ENCODE measurements around the gene ZNF280A.
"Not testable (repeated sequence)": the region's sequence is repeated elsewhere in the genome, so short reads cannot be mapped to it uniquely, and the experiment has no call there.

Gene ZNF280A

DNA sequence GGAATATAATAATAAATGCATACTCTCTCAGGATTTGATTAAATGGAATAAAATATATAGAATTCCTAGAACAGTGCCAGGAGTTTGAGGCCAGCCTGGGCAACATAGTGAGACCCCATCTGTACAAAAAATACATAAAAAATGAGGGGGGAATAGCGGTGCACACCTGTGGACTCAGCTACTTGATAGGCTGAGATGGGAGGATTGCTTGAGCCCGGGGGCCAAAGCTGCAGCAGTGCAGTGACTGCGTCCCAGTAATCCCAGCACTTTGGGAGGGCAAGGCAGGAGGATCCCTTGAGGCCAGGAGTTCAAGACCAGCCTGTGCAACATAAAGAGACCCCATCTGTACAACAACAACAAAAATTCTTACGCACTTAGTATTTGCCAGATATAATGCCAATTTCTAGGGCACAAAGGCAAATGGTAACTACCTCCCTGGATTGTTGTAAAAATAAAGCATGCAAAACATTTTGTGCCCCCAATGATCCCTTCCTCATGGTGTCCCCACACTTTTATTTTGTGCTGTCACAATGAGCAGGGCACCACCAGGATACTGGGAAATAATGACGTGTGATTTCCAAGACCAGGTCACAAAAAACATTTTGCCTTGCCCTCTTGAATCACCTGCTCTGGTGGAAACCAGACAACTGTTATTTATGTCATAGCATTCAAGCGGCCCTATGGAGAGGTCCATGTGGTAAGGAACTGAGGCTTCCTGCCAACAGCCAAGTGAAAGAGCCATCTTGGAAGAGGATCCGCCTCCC lies 18.3 kb upstream of the ZNF280A start:
- no peak for DNase-seq (ENCODE audit: low spot score)

DNA sequence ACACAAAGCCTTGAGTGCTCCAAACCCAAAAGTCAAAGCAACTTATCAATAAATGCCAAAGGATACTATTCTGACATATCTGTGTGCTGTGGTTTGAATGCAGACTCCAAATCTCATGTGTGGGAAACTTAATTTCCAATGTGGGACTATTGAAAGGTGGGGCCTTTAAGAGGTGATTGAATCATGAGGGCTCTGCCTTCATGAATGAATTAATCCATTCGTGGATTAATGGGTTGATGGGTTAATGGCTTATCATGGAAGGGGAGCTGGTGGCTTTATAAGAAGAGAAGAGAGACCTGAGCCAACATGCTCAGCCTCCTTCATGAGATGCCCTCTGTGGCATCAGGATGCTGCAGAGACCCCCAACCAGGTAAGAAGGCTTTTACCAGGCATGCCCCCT lies 16.8 kb upstream of the ZNF280A start:
- DNase-seq (ENCODE audit: low spot score) = no peak

DNA sequence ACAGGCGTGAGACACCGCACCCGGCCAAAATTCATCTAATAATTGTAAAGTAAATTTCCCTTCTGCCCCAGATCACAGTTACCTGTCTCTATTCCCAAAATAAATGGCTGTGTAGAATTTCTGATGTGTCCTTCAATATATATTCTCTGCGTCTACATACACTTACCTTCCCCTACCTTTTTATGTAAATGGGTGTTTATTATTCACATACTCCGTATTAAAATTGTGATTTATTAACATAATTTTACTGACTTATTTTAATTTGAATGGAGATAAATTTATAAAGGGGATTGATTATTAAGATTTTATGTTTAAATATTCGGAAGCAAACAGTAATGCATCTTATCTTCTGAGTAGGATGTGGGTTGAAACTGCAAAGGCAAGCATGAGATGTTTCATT lies 16.4 kb upstream of the ZNF280A start:
- DNase-seq (ENCODE audit: low spot score) = no peak

DNA sequence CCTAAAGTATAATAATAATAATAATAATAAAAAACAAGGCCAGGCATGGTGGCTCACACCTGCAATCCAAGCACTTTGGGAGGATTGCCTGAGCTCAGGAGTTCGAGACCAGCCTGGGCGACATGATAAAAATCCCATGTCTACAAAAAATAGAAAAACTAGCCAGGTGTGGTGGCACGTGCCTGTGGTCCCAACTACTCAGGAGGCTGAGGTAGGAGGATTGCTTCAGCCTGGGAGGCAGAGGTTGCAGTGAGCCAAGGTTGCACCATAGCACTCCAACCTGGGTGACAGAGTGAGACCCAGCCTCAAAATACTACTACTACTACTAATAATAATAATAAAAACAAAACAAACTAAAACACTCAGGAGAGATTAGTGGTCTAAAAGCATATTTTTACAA lies 15.6 kb upstream of the ZNF280A start:
- no peak for DNase-seq (ENCODE audit: low spot score)

GRCh38 chr22:22534604-22535415 lies 14.7 kb upstream of the ZNF280A start:
- DNase-seq (ENCODE audit: low spot score) = no peak

GRCh38 chr22:22533863-22534262 lies 13.8 kb upstream of the ZNF280A start:
- DNase-seq (ENCODE audit: low spot score) = no peak

GRCh38 chr22:22533417-22533816 lies 13.3 kb upstream of the ZNF280A start:
- no peak for DNase-seq (ENCODE audit: low spot score)

DNA sequence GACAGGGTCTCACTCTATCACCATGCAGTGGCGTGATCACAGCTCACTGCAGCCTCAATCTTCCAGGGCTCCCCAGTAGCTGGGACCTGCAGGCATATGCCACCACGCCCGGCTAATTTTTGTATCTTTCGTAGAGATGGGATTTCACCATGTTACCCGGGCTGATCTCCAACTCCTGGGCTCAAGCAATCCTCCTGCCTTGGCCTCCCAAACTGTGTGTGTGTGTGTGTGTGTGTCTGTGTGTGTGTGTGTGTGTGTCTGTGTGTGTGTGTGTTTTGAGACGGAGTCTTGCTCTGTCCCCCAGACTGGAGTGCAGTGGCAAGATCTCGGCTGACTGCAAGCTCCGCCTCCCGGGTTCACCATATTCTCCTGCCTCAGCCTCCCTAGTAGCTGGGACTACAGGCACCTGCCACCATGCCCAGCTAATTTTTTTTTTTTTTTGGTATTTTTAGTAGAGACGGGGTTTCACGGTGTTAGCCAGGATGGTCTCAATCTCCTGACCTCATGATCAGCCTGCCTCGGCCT lies 12.5 kb upstream of the ZNF280A start:
- not testable (repeated sequence) for DNase-seq (ENCODE audit: low spot score)

- no peak for DNase-seq (ENCODE audit: low spot score)
Measured at GRCh38 chr22:22531770-22532546, 11.9 kb upstream of the ZNF280A start.

GRCh38 chr22:22528780-22529179 lies 8.7 kb upstream of the ZNF280A start:
- DNase-seq (ENCODE audit: low spot score) = no peak

DNA sequence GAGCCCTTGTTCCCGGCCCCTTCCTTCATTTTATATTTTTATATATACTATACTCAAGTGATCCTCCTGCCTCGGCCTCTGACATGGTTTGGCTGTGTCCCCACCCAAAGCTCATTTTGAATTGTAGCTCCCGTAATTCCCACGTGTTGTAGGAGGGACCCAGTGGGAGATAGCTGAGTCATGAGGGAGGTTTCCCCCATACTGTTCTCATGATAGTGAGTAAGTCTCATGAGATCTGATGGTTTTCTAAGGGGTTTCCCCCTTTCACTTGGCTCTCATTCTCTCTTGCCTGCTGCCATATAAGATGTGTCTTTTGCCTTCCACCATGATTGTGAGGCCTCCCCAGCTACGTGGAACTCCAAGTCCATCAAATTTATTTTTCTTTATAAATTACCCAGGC lies 7.2 kb upstream of the ZNF280A start:
- no peak for DNase-seq (ENCODE audit: low spot score)

- no peak for DNase-seq (ENCODE audit: low spot score)
Measured at GRCh38 chr22:22526125-22526912, 6.2 kb upstream of the ZNF280A start.

DNA sequence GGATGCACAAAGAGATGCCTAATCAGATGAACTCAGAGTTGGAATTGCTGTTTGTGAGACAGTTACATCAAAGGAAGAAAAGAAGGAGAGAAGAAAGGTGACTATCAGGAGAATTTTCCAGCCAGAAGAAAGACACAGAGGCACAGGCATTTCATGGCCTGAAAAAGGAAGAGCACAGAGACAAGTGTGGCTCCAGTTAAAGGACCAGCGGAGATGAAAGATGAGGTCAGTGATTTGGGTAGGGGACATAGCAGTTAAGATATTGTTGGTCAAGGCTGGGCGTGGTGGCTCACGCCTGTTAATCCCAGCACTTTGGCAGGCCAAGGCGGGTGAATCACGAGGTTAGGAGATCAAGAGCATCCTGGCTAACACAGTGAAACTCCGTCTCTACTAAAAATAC lies 3.4 kb upstream of the ZNF280A start:
- no peak for DNase-seq (ENCODE audit: low spot score)

DNA sequence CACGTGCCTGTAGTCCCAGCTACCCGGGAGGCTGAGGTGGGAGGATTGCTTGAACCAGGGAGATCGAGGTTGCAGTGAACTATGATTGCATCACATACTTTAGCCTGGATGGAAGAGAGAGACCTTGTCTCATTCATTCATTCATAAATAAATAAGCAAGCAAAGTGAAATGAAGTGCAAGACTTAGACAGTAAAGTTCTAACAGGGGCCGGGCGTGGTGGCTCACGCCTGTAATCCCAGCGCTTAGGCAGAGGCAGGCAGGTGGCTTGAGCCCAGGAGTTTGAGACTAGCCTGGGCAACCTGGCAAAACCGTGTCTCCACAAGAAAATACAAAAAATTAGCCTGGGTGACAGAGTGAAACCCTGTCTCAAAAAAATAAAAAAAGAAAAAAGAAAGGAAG lies 1.6 kb upstream of the ZNF280A start:
- no peak for DNase-seq (ENCODE audit: low spot score)

DNA sequence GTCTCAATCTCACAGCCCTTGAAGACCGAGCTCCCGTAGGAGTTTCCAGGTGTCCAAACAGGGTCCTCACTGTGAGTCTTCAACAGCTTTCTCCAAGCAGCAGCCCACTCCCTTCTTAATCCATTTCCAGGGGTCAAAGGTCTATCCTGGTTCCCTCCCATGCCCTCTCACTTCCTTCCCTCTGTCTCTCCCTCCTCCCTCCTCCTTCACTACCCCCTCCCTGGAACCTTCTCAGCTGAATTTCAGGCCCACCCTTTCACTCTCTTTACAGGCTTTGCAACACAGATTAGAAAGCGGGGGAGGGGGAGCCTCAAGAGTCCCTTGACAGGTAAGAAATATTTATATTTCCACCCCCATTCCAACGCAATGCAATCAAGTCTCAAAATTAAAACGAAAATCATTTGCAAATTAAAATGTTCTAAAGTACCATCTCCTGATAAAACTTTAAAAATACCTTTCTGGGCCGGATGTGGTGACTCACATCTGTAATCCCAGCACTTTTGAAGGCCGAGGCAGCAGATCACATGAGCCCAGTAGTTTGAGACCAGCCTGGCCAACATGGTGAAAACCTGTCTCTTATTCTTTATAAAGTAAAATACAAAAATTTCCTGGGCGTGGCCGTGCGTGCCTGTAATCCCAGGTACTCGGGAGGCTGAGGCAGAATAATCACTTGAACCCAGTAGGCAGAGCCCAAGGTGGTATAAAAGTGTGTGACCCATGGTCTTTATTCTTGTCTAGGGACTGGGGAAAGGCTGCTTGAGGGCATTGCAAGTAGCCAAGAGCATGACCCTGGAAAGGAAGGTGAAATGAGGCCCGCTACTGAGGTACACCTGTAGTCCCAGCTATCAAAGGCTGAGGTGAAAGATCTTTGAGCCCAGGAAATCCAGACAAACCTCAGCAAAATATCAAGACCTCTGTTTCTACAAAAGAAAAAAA lies 865 bp upstream of the ZNF280A start:
- DNase-seq (ENCODE audit: low spot score) = no peak

DNA sequence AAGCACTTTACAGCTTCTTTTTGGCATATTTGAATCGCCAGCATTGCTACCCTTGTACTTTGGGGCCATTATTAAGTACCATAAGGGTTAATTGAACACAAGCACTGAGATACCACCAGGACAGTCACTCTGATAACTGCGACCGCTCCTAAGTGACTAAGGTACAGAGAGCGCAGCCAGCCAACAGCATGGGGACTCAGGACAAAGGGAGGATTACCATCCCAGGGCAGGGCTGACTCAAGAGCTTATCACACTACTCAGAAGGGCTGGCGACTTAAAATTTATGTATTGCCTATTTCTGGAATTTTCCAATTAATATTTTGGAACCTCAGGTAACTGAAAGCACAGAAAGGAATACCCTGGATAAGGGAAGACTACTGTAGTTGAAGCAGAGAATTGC lies 479 bp downstream of the ZNF280A start:
- DNase-seq (ENCODE audit: low spot score) = no peak

- no peak for DNase-seq (ENCODE audit: low spot score)
Measured at GRCh38 chr22:22516992-22517391, 3.1 kb downstream of the ZNF280A start.

- DNase-seq (ENCODE audit: low spot score) = no peak
Measured at GRCh38 chr22:22515890-22516289, 4.2 kb downstream of the ZNF280A start.

- not testable (repeated sequence) for DNase-seq (ENCODE audit: low spot score)
Measured at GRCh38 chr22:22514431-22514830, 5.6 kb downstream of the ZNF280A start.

- DNase-seq (ENCODE audit: low spot score) = no peak
Measured at GRCh38 chr22:22513619-22514018, 6.5 kb downstream of the ZNF280A start.

All from left forelimb (tissue), 1 donor.